Activated CD4-positive, alpha-beta T cell treated with anti-CD3 and anti-CD28 coated beads, Interleukin-2, amount 10 ng/mL, durations not matched to agents 24 days and 14 days (primary cell): Measurements from ENCODE around the gene CIITA. TPM values are rescaled to one million over a fixed set of nuclear protein-coding genes. Genes with fewer than 3 reads are reported as not detected.
"Not testable (repeated sequence)": the region's sequence is repeated elsewhere in the genome, so short reads cannot be mapped to it uniquely, and the experiment has no call there.

Experiments
- DNase-seq: peaks from one replicate; pipeline ENCODE4 v3.0.0; 2022
- H3K27ac Mint-ChIP-seq: one replicate; pipeline ENCODE4 v1.8.0; 2022; ENCODE audit warnings: mild to moderate bottlenecking, mixed read lengths
- H3K27me3 Mint-ChIP-seq: one replicate; pipeline ENCODE4 v1.8.0; 2022; ENCODE audit warnings: mixed read lengths
- H3K36me3 Mint-ChIP-seq: one replicate; pipeline ENCODE4 v1.8.0; 2022; ENCODE audit warnings: low read depth, mild to moderate bottlenecking, mixed read lengths
- H3K4me1 Mint-ChIP-seq: one replicate; pipeline ENCODE4 v1.8.0; 2021; ENCODE audit warnings: mixed read lengths
- H3K4me3 Mint-ChIP-seq: one replicate; pipeline ENCODE4 v1.8.0; 2022; ENCODE audit warnings: mild to moderate bottlenecking, moderate library complexity, mixed read lengths
- H3K9me3 Mint-ChIP-seq: one replicate; pipeline ENCODE4 v1.8.0; 2021; ENCODE audit warnings: mixed read lengths
- intact Hi-C: fragments of 100-400 bp; cut with micrococcal nuclease; formaldehyde crosslinking; loops from one replicate; pipeline ENCODE4 v1.15.1; 2023
- total RNA-seq: library from RNA; stranded (reverse); gene quantifications from 2 replicates; pipeline ENCODE4 v1.2.3, GENCODE V29; 2022

The CIITA gene
- 5.0 and 6.4 TPM in 2 replicates for total RNA-seq

- peak; percentile 86 for DNase-seq
- Mint-ChIP-seq H3K27ac (peak within 1 kb of the TSS; percentile 43), H3K36me3 (no peaks in the 10 kb centered on the region), H3K27me3 (peaks cover 41% of the 10 kb centered on the region), H3K9me3 (no peaks in the 10 kb centered on the region), H3K4me3 (peak within 1 kb of the TSS; percentile 95), H3K4me1 (peaks cover 70% of the 10 kb centered on the region)
- intact Hi-C loops = no loop called here
These were observed at the start of gene CIITA for GRCh38 chr16:10876799-10877341. TSS of gene CIITA (plus strand) at chr16:10877202. CDS start at chr16:10877331, 129 bp downstream.

- Mint-ChIP-seq H3K27me3 (peaks cover 11% of the 10 kb centered on the region), H3K4me1 (no peaks in the 10 kb centered on the region), H3K9me3 (no peaks in the 10 kb centered on the region), H3K4me3 (no peak overlapping the region), H3K36me3 (no peaks in the 10 kb centered on the region), H3K27ac (no peak overlapping the region)
- intact Hi-C loops = no loop called here
- DNase-seq = no peak
These were observed 49.2 kb upstream of the CIITA start for GRCh38 chr16:10827691-10828341.

- H3K4me1 Mint-ChIP-seq = no peaks in the 10 kb centered on the region
- peaks cover 13% of the 10 kb centered on the region for H3K27me3 Mint-ChIP-seq
- H3K4me3 Mint-ChIP-seq = no peak overlapping the region
- no peaks in the 10 kb centered on the region for H3K36me3 Mint-ChIP-seq
- DNase-seq = no peak
- no peaks in the 10 kb centered on the region for H3K9me3 Mint-ChIP-seq
- no peak overlapping the region for H3K27ac Mint-ChIP-seq
- intact Hi-C loops = no loop called here
These were observed 48.1 kb upstream of the CIITA start for GRCh38 chr16:10828851-10829366.

- peaks cover 13% of the 10 kb centered on the region for H3K27me3 Mint-ChIP-seq
- intact Hi-C loops, H3K4me3 Mint-ChIP-seq, DNase-seq, H3K9me3 Mint-ChIP-seq, H3K4me1 Mint-ChIP-seq, H3K27ac Mint-ChIP-seq, H3K36me3 Mint-ChIP-seq: not testable (repeated sequence)
These were observed 47.5 kb upstream of the CIITA start for GRCh38 chr16:10829390-10830098.

GRCh38 chr16:10830240-10830639 lies 46.8 kb upstream of the CIITA start:
- DNase-seq, H3K27ac Mint-ChIP-seq, H3K36me3 Mint-ChIP-seq, intact Hi-C loops, H3K4me1 Mint-ChIP-seq, H3K4me3 Mint-ChIP-seq, H3K9me3 Mint-ChIP-seq: not testable (repeated sequence)
- peaks cover 13% of the 10 kb centered on the region for H3K27me3 Mint-ChIP-seq

GRCh38 chr16:10831894-10832886 lies 44.8 kb upstream of the CIITA start:
- no peaks in the 10 kb centered on the region for H3K4me1 Mint-ChIP-seq
- no peak for DNase-seq
- peaks cover 20% of the 10 kb centered on the region for H3K27me3 Mint-ChIP-seq
- no peak overlapping the region for H3K27ac Mint-ChIP-seq
- H3K36me3 Mint-ChIP-seq = no peaks in the 10 kb centered on the region
- intact Hi-C loops = no loop called here
- H3K4me3 Mint-ChIP-seq = no peak overlapping the region
- peaks cover 3% of the 10 kb centered on the region for H3K9me3 Mint-ChIP-seq

GRCh38 chr16:10833271-10833670 lies 43.7 kb upstream of the CIITA start:
- Mint-ChIP-seq H3K27me3 (peaks cover 22% of the 10 kb centered on the region), H3K36me3 (no peaks in the 10 kb centered on the region), H3K4me1 (no peaks in the 10 kb centered on the region), H3K9me3 (peaks cover 3% of the 10 kb centered on the region), H3K27ac (no peak overlapping the region), H3K4me3 (no peak overlapping the region)
- DNase-seq = no peak
- intact Hi-C loops = no loop called here

- no peak for DNase-seq
- H3K36me3 Mint-ChIP-seq = no peaks in the 10 kb centered on the region
- H3K27me3 Mint-ChIP-seq = peaks cover 22% of the 10 kb centered on the region
- H3K4me3 Mint-ChIP-seq = no peak overlapping the region
- H3K9me3 Mint-ChIP-seq = peaks cover 3% of the 10 kb centered on the region
- no peaks in the 10 kb centered on the region for H3K4me1 Mint-ChIP-seq
- intact Hi-C loops = no loop called here
- no peak overlapping the region for H3K27ac Mint-ChIP-seq
These were observed 42.9 kb upstream of the CIITA start for GRCh38 chr16:10834130-10834529.

GRCh38 chr16:10834766-10835165 lies 42.2 kb upstream of the CIITA start:
- intact Hi-C loops = loop anchor here (5.0 kb wide), 1 partner anchor 83 kb away; no protein-coding TSS in a partner anchor
- no peak overlapping the region for H3K4me3 Mint-ChIP-seq
- H3K9me3 Mint-ChIP-seq = peaks cover 3% of the 10 kb centered on the region

GRCh38 chr16:10835281-10835931 lies 41.6 kb upstream of the CIITA start:
- DNase-seq = peak; percentile 64
- Mint-ChIP-seq H3K4me3 (no peak overlapping the region), H3K27ac (no peak overlapping the region), H3K36me3 (no peaks in the 10 kb centered on the region), H3K9me3 (peaks cover 3% of the 10 kb centered on the region), H3K4me1 (no peaks in the 10 kb centered on the region), H3K27me3 (peaks cover 15% of the 10 kb centered on the region)
- intact Hi-C loops = loop anchor here (5.0 kb wide), 1 partner anchor 82 kb away; no protein-coding TSS in a partner anchor

More at GRCh38 chr16:10834766-10835165, 42.2 kb upstream of the CIITA start:
- no peaks in the 10 kb centered on the region for H3K36me3 Mint-ChIP-seq
- no peaks in the 10 kb centered on the region for H3K4me1 Mint-ChIP-seq
- peaks cover 18% of the 10 kb centered on the region for H3K27me3 Mint-ChIP-seq
- no peak for DNase-seq
- H3K27ac Mint-ChIP-seq = no peak overlapping the region

GRCh38 chr16:10836174-10836853 lies 40.7 kb upstream of the CIITA start:
- DNase-seq = no peak
- intact Hi-C loops = loop anchor here (5.0 kb wide), 1 partner anchor 81 kb away; no protein-coding TSS in a partner anchor

GRCh38 chr16:10838621-10839278 lies 38.3 kb upstream of the CIITA start:
- Mint-ChIP-seq H3K27me3 (peaks cover 11% of the 10 kb centered on the region), H3K27ac (no peak overlapping the region), H3K4me3 (no peak overlapping the region), H3K4me1 (no peaks in the 10 kb centered on the region), H3K9me3 (peaks cover 3% of the 10 kb centered on the region), H3K36me3 (no peaks in the 10 kb centered on the region)
- DNase-seq = no peak
- intact Hi-C loops = loop anchor here (5.0 kb wide), 1 partner anchor 79 kb away; no protein-coding TSS in a partner anchor

More at GRCh38 chr16:10836174-10836853, 40.7 kb upstream of the CIITA start:
- peaks cover 3% of the 10 kb centered on the region for H3K9me3 Mint-ChIP-seq
- no peaks in the 10 kb centered on the region for H3K36me3 Mint-ChIP-seq
- no peak overlapping the region for H3K4me3 Mint-ChIP-seq
- H3K4me1 Mint-ChIP-seq = no peaks in the 10 kb centered on the region
- H3K27ac Mint-ChIP-seq = no peak overlapping the region
- H3K27me3 Mint-ChIP-seq = peaks cover 14% of the 10 kb centered on the region
